Measurements from ENCODE around the gene VANGL2.

VANGL2 gene

GRCh38 chr1:160460214-160460642 lies 59.9 kb downstream of the VANGL2 start:
- no peak overlapping the region for H3K27ac ChIP-seq

GRCh38 chr1:160460683-160461287 lies 60.4 kb downstream of the VANGL2 start:
- DNase-seq: no peak
- TF ChIP-seq, protein P1, sequence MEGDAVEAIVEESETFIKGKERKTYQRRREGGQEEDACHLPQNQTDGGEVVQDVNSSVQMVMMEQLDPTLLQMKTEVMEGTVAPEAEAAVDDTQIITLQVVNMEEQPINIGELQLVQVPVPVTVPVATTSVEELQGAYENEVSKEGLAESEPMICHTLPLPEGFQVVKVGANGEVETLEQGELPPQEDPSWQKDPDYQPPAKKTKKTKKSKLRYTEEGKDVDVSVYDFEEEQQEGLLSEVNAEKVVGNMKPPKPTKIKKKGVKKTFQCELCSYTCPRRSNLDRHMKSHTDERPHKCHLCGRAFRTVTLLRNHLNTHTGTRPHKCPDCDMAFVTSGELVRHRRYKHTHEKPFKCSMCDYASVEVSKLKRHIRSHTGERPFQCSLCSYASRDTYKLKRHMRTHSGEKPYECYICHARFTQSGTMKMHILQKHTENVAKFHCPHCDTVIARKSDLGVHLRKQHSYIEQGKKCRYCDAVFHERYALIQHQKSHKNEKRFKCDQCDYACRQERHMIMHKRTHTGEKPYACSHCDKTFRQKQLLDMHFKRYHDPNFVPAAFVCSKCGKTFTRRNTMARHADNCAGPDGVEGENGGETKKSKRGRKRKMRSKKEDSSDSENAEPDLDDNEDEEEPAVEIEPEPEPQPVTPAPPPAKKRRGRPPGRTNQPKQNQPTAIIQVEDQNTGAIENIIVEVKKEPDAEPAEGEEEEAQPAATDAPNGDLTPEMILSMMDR (IDR thresholded peaks at IDR 0.05; ENCODE audit: low read depth, low read length): no peak
- Histone ChIP-seq H3K36me3 (no peaks in the 10 kb centered on the region), H3K4me3 (ENCODE audit: low read depth, low read length) (no peak overlapping the region), H3K27ac (no peak overlapping the region), H3K9me3 (ENCODE audit: severe bottlenecking) (peaks cover 5% of the 10 kb centered on the region), H3K27me3 (ENCODE audit: insufficient read depth, low read depth, severe bottlenecking) (peaks cover 99% of the 10 kb centered on the region)

More at GRCh38 chr1:160460214-160460642, 59.9 kb downstream of the VANGL2 start:
- DNase-seq: no peak
- H3K9me3 ChIP-seq (ENCODE audit: severe bottlenecking): peaks cover 5% of the 10 kb centered on the region
- TF ChIP-seq, protein P1 (IDR thresholded peaks at IDR 0.05; ENCODE audit: low read depth, low read length): no peak
- no peaks in the 10 kb centered on the region for H3K36me3 ChIP-seq
- peaks cover 99% of the 10 kb centered on the region for H3K27me3 ChIP-seq (ENCODE audit: insufficient read depth, low read depth, severe bottlenecking)
- no peak overlapping the region for H3K4me3 ChIP-seq (ENCODE audit: low read depth, low read length)

- Histone ChIP-seq H3K27me3 (ENCODE audit: insufficient read depth, low read depth, severe bottlenecking) (peaks cover 94% of the 10 kb centered on the region), H3K4me3 (ENCODE audit: low read depth, low read length) (no peak overlapping the region), H3K27ac (no peak overlapping the region), H3K36me3 (no peaks in the 10 kb centered on the region), H3K9me3 (ENCODE audit: severe bottlenecking) (no peaks in the 10 kb centered on the region)
- TF ChIP-seq, protein P1 (IDR thresholded peaks at IDR 0.05; ENCODE audit: low read depth, low read length): no peak
- no peak for DNase-seq
Measured at GRCh38 chr1:160465123-160465522, 64.8 kb downstream of the VANGL2 start.

DNA sequence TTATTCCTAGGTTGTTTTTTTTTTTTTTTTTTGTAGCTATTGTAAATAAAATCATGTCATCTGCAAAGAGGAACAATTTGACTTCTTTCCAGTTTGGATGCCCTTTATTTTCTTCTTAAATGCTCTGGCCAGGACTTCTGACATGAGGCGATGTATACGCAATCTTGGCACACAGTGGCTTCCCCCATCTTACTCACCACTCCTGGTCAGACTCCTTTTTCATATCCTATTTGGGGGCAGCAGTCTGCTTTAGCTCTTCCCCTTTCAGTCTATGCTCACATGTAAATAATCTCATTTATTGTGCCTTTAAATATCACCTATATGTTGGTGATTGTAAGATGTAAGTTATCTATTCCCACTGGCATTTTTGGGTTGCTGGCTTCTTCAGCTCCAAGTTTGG lies 66.6 kb downstream of the VANGL2 start:
- no peak for DNase-seq
- peaks cover 94% of the 10 kb centered on the region for H3K27me3 ChIP-seq (ENCODE audit: insufficient read depth, low read depth, severe bottlenecking)
- H3K36me3 ChIP-seq: no peaks in the 10 kb centered on the region
- no peaks in the 10 kb centered on the region for H3K9me3 ChIP-seq (ENCODE audit: severe bottlenecking)
- no peak overlapping the region for H3K27ac ChIP-seq
- TF ChIP-seq, protein P1 (IDR thresholded peaks at IDR 0.05; ENCODE audit: low read depth, low read length): no peak
- H3K4me3 ChIP-seq (ENCODE audit: low read depth, low read length): no peak overlapping the region

DNA sequence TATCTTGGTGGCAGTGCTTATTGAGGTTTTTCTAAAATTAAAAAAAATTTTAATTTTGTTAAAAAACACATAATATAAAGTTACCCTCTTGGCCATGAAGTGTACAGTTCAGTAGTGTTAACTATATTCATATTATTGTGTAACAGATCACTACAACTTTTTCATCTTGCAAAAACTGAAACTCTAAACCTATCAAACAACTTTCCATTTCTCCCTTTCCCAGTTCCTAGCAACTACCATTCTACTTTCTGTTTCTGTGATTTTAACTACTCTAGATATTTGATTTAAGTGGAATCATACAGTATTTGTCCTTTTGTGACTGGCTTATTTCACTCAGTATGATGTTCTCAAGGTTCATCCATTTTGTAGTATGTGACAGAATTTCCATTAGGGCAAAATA lies 67.2 kb downstream of the VANGL2 start:
- Histone ChIP-seq H3K4me3 (ENCODE audit: low read depth, low read length) (no peak overlapping the region), H3K9me3 (ENCODE audit: severe bottlenecking) (no peaks in the 10 kb centered on the region), H3K27ac (no peak overlapping the region), H3K27me3 (ENCODE audit: insufficient read depth, low read depth, severe bottlenecking) (peaks cover 94% of the 10 kb centered on the region), H3K36me3 (no peaks in the 10 kb centered on the region)
- TF ChIP-seq, protein P1 (IDR thresholded peaks at IDR 0.05; ENCODE audit: low read depth, low read length): no peak
- DNase-seq: no peak

DNA sequence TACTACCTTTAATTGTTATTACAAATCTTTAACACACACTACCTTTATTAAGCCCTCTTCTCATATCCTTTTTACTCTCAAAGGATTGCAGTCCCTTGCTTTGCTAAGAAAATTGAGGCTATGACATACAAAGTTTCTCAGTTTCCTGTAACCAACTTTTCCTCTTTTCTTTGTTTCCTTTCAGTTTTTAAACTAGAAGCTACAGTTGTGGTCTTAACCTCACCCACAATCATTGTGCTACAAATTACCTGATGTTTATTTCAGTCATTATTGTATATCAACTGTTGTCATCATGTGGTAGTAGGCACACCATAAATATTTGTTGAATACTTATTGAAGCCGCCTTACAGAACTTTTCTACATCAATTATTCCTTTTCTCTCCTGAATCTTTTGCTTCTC lies 70.9 kb downstream of the VANGL2 start:
- H3K27me3 ChIP-seq (ENCODE audit: insufficient read depth, low read depth, severe bottlenecking): peaks cover 87% of the 10 kb centered on the region

More for the DNA sequence above, 70.9 kb downstream of the VANGL2 start:
- H3K27ac ChIP-seq: no peak overlapping the region
- no peaks in the 10 kb centered on the region for H3K36me3 ChIP-seq
- no peak for DNase-seq
- H3K4me3 ChIP-seq (ENCODE audit: low read depth, low read length): no peak overlapping the region
- peaks cover 5% of the 10 kb centered on the region for H3K9me3 ChIP-seq (ENCODE audit: severe bottlenecking)
- TF ChIP-seq, protein P1 (IDR thresholded peaks at IDR 0.05; ENCODE audit: low read depth, low read length): no peak

Measured in WERI-Rb-1 (cell line).